ENCODE results near the gene ADGRV1.

ADGRV1 gene

DNA sequence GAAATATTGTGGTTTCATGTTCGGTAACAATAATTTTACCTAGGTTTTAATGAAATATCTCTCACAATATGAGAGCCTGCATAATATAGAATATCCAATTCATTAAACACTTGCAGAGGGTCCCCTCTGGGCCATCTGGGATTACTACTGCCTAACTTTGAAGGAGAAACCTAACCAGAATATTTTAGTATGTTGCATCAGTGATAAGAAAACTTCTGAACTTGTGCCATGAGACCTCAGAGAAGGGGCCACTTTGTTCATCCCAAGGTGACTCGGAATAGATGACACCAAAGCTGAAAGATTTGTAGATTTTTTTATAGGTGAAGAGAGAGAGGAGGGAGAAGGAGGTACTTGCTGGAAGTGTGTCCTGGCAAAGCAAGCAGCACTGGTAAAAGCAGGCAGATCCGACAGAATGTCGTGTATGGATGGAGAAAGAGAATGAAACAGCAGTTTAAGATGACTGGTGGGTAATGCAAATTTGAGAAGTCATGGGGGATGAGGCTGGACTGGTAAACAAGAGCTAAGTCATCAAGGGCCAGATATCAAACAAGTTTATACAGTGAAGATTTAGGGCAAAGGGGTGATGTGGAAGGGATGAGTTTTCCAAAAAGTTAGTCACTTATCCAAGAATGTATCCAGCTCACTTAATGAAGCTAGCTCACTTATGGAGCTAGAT, 372.3 kb downstream of the ADGRV1 start:
- H3K4me3 ChIP-seq = no peak overlapping the region
- in situ Hi-C loops (cut with MboI; ENCODE audit: low sequenced_read_pairs) = no loop called here
- H3K27me3 ChIP-seq (ENCODE audit: low read depth) = no peaks in the 10 kb centered on the region
- peaks cover 14% of the 10 kb centered on the region for H3K4me1 ChIP-seq
- H3K36me3 ChIP-seq (replicated peaks) = no peaks in the 10 kb centered on the region
- no peak for DNase-seq (ENCODE audit: low spot score in 2 of 2)
- no peaks in the 10 kb centered on the region for H3K9me3 ChIP-seq

DNA sequence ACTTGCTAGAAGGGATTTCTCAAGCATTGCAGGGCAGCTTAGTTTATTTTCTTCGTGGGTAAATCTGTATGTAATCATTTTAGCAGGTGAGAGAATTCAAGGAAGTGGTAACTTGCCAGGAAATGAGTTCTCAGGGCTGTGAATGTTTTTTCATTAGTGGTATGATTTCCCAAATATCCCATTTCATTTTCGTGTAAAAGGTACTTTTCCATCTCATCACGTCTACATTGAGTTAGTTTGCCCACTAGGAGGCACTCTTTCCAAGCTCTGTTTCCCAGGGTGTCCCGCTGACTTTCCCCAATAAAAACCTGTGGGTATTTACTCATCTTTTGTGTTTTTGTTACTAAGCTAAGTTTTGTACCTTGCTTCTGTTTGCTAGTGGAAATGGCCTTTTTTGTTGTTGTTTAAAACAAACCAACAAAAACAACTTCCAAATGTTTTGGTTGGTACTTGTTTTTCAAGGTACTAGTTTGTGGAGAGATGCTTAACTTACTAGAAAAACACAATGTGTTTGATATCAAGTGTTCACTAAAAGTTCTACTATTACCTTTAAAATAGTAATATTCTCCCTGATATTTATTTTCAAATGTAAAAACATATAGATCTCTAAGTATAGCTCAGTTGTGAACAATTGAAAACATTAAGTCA, 373.6 kb downstream of the ADGRV1 start:
- H3K4me1 ChIP-seq = peaks cover 14% of the 10 kb centered on the region
- in situ Hi-C loops (cut with MboI; ENCODE audit: low sequenced_read_pairs) = no loop called here
- DNase-seq (ENCODE audit: low spot score in 2 of 2) = peak; percentile 75 to 79
- no peaks in the 10 kb centered on the region for H3K27me3 ChIP-seq (ENCODE audit: low read depth)
- no peaks in the 10 kb centered on the region for H3K36me3 ChIP-seq (replicated peaks)
- no peak overlapping the region for H3K4me3 ChIP-seq
- no peaks in the 10 kb centered on the region for H3K9me3 ChIP-seq

DNA sequence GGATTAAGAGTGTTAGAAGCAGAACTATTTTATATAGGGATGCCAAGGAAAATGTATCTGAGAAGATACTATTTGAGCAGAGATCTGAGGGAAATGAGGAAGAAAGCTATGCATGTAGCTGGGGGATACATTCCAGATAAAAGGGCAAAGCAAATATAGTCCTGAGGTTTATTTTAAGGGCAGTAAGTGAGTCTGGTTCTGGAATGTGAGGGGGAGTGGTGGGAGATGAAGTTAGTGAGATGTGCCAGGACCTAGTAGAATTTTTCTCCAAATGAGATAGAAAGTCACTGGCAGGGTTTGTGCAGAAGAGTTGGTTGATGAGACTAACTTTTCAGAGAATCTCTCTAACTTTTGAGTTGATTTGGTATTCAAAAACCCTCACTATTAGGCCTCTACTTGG, 374.7 kb downstream of the ADGRV1 start:
- H3K36me3 ChIP-seq (replicated peaks) = no peaks in the 10 kb centered on the region
- peaks cover 19% of the 10 kb centered on the region for H3K4me1 ChIP-seq
- H3K9me3 ChIP-seq = no peaks in the 10 kb centered on the region
- no peak for DNase-seq (ENCODE audit: low spot score in 2 of 2)
- H3K4me3 ChIP-seq = no peak overlapping the region
- in situ Hi-C loops (cut with MboI; ENCODE audit: low sequenced_read_pairs) = no loop called here
- no peaks in the 10 kb centered on the region for H3K27me3 ChIP-seq (ENCODE audit: low read depth)

DNA sequence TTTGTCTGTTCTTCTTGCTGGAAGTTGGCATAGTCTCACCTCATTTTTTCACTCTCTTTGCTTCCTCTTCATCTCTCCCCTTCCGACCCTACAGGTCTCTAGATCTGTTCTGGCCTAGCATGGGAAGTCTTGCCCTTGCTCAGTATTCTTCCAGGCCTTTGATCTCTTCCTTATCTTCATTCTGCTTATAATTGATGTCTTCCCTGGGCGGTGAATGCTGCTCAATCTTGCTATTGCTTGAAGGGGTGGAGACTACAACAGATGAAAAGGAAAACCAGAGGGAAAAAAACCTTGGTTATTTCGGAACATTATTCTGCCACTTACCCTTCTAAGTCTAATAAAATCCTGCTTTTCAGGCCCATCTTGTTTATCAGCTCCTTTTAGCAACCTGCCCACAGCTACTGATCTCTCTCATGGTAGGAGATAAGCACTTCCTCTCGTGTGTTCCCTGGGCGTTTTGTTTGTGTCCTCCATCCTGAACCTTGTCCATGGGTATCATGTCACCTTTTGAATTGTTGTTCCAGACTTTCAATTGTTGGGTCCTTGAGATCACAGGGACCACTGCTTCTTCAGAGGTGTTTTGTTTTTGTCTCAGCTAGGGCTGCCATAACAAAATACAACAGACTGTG, 375.6 kb downstream of the ADGRV1 start:
- Histone ChIP-seq H3K36me3 (replicated peaks) (no peaks in the 10 kb centered on the region), H3K4me1 (peaks cover 19% of the 10 kb centered on the region), H3K4me3 (no peak overlapping the region), H3K9me3 (no peaks in the 10 kb centered on the region), H3K27me3 (ENCODE audit: low read depth) (no peaks in the 10 kb centered on the region)
- in situ Hi-C loops (cut with MboI; ENCODE audit: low sequenced_read_pairs) = no loop called here
- DNase-seq (ENCODE audit: low spot score in 2 of 2) = no peak

DNA sequence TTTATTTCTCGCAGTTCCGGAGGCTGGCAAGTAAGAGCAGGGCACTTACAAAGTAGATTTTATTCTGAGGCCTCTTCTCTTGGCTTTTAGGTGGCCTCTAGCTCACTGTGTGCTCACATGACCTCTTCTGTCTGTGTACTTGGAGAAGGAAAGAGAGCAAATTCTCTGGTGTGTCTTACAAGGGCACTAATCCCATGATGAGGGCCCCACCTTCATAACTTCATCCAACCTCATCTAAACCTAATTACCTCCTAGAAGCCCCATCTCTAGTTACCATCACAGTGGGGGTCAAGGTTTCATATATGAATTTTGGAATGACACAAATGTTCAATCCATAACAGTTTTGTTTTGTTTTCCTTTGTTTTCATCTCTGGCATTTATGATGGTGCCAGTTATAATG, 376.1 kb downstream of the ADGRV1 start:
- no peaks in the 10 kb centered on the region for H3K27me3 ChIP-seq (ENCODE audit: low read depth)
- no peaks in the 10 kb centered on the region for H3K9me3 ChIP-seq
- H3K36me3 ChIP-seq (replicated peaks) = no peaks in the 10 kb centered on the region
- H3K4me1 ChIP-seq = peaks cover 22% of the 10 kb centered on the region
- no peak overlapping the region for H3K4me3 ChIP-seq
- in situ Hi-C loops (cut with MboI; ENCODE audit: low sequenced_read_pairs) = no loop called here
- DNase-seq (ENCODE audit: low spot score in 2 of 2) = no peak

DNA sequence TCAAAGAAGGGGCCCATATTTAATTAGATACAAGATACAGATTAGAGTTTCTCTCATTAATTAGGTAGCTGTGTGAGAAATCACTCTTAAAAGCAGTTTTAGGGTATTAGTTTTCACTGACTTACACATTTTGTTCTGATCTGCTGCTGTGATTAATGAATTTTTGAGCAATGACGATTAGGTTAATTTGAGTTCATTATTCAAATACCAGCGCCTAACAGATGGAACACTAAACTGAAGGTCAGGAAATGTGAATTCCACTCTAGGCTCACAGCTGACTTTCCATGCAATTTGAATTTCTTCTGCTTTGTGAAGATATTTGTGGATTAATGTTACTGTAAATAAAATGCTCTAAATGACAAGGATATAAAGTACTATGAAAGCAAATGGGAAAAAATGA, 380.6 kb downstream of the ADGRV1 start:
- H3K4me1 ChIP-seq = peaks cover 24% of the 10 kb centered on the region
- H3K9me3 ChIP-seq = no peaks in the 10 kb centered on the region
- no peaks in the 10 kb centered on the region for H3K27me3 ChIP-seq (ENCODE audit: low read depth)
- in situ Hi-C loops (cut with MboI; ENCODE audit: low sequenced_read_pairs) = no loop called here
- no peak for DNase-seq (ENCODE audit: low spot score in 2 of 2)
- no peaks in the 10 kb centered on the region for H3K36me3 ChIP-seq (replicated peaks)
- no peak overlapping the region for H3K4me3 ChIP-seq

DNA sequence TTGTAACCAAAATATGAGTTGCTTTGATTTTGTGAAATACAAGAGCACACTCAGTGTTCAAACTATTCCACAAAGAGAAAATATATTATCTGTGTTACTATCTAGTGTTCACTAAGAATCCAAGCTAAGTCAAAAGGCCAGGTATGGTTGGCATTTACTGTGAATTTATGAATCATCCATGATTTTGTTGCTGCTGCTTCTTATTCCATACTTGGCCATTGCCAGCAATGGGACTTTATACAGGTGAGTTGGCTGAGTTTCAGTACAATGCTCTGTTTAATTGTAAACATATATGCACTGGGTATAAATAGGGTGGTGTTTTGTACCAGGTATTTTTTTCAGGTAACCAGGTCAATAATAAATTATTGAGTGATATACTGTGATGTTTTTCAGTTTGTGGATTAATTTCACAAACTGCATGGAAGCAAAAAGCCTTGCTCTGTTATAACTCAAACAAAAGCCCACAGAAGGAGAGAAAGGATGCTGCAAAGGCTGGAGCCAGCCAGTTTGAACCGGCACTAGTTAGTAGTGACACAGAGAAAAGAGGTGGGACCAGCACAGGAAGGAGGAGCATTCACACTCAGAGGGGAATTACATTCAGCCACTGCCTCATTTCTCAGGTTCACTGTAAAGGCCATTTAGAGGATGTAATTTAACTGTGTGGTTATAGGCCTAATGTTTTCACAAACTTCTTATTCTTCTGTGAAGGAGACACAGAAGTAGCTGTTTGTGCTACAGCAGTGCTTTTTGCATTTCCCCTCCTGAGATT, 381.8 kb downstream of the ADGRV1 start:
- DNase-seq (ENCODE audit: low spot score in 2 of 2) = peak; percentile 75 to 77
- H3K4me3 ChIP-seq = no peak overlapping the region
- H3K4me1 ChIP-seq = peaks cover 24% of the 10 kb centered on the region
- no peaks in the 10 kb centered on the region for H3K27me3 ChIP-seq (ENCODE audit: low read depth)
- H3K9me3 ChIP-seq = no peaks in the 10 kb centered on the region
- H3K36me3 ChIP-seq (replicated peaks) = no peaks in the 10 kb centered on the region
- in situ Hi-C loops (cut with MboI; ENCODE audit: low sequenced_read_pairs) = no loop called here

DNA sequence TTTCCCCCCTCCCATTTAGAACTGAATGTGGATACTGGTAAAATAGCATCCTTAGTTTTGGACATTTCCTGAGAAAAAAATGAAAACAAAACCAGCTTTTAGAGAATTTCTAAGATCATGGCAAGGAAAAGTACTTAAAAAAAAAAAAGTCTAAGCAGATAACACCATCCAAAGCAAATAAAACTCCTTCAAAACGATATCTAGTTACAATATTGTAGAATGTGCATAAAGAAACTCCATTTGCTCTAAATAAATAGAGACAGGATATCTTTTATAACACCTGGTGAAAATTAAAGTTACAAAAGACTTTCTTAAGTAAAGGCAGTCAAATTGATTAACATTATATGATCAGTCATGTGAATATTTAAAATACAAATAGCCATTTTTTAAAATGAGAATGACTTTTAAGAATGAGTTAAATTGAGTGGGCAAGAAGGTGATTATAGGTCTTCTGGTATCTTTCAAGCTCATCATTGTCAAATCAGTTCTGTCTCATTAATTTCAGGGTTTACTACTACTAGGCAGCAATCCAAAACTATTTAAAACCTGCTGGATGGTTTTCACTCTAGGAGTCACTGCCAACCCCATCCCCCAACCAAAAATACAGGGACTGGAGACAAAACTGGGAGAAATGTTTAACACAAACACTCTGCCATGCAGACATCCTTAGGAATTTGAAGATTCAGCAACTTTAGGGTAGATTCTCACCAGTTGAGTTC, 382.6 kb downstream of the ADGRV1 start:
- Histone ChIP-seq H3K9me3 (no peaks in the 10 kb centered on the region), H3K4me3 (no peak overlapping the region), H3K36me3 (replicated peaks) (no peaks in the 10 kb centered on the region), H3K27me3 (ENCODE audit: low read depth) (no peaks in the 10 kb centered on the region), H3K4me1 (peaks cover 24% of the 10 kb centered on the region)
- no peak for DNase-seq (ENCODE audit: low spot score in 2 of 2)
- in situ Hi-C loops (cut with MboI; ENCODE audit: low sequenced_read_pairs) = no loop called here

DNA sequence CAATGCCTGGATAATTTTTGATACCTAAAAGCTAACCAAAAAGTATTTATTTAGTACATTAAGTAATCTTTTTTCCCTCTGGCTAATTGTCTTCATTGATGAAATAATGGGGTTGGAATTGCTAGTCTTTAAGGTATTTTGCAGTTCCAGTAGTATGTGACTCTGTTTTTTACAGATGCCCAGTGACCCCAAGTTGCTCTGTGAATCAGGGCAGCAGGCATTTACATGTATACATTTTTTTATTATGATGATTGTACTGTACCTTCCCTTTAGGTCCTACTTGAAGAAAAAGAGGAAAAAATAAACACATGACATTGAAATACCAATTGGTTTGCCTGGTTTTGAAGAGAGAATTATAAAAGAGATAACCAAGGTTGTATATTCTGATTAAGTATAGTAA, 385.5 kb downstream of the ADGRV1 start:
- no peak for DNase-seq (ENCODE audit: low spot score in 2 of 2)
- in situ Hi-C loops (cut with MboI; ENCODE audit: low sequenced_read_pairs) = no loop called here
- no peaks in the 10 kb centered on the region for H3K27me3 ChIP-seq (ENCODE audit: low read depth)

DNA sequence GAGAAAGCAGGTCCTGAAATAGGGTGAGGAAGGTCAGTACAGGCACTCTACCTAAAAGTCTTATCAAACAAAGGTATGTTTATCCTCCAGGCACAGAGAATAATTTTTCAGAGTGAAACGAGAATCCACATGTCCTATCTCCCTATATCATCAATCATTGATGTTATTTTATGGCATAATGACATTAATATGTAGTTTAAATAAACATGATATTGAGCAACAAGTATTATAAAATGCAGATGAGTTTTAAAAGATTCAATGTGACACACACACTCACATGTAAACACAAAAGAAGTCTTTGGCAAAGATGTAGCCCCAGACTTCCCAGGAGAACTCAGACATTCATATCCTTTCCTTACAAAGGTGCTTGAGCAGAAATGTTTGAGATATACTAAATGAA, 389.1 kb downstream of the ADGRV1 start:
- H3K4me1 ChIP-seq = no peaks in the 10 kb centered on the region
- in situ Hi-C loops (cut with MboI; ENCODE audit: low sequenced_read_pairs) = no loop called here
- H3K36me3 ChIP-seq (replicated peaks) = no peaks in the 10 kb centered on the region
- H3K4me3 ChIP-seq = no peak overlapping the region
- no peaks in the 10 kb centered on the region for H3K27me3 ChIP-seq (ENCODE audit: low read depth)
- H3K9me3 ChIP-seq = no peaks in the 10 kb centered on the region
- no peak for DNase-seq (ENCODE audit: low spot score in 2 of 2)

More for the DNA sequence above, 385.5 kb downstream of the ADGRV1 start:
- Histone ChIP-seq H3K9me3 (no peaks in the 10 kb centered on the region), H3K4me1 (peaks cover 19% of the 10 kb centered on the region), H3K36me3 (replicated peaks) (no peaks in the 10 kb centered on the region), H3K4me3 (no peak overlapping the region)

DNA sequence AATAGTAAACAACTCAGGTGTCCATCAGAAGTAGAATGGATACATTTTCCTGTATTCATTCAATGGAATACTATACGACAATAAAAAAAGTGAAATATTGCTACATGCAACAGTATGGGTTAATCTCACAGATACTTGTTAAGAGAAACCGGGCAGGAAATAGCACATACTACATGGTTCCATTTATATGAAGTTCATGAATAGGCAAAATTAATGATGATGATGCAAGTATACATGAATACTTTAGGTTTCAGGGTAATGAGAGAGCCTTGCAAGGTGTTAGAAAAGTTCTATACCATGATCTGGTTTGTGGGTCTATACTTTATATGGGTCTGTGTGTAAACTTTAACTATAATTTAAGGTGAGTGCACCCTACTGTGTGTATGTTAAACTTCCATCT, 390.4 kb downstream of the ADGRV1 start:
- Histone ChIP-seq H3K27me3 (ENCODE audit: low read depth) (no peaks in the 10 kb centered on the region), H3K4me3 (no peak overlapping the region), H3K36me3 (replicated peaks) (no peaks in the 10 kb centered on the region), H3K4me1 (no peaks in the 10 kb centered on the region), H3K9me3 (no peaks in the 10 kb centered on the region)
- in situ Hi-C loops (cut with MboI; ENCODE audit: low sequenced_read_pairs) = no loop called here
- no peak for DNase-seq (ENCODE audit: low spot score in 2 of 2)

DNA sequence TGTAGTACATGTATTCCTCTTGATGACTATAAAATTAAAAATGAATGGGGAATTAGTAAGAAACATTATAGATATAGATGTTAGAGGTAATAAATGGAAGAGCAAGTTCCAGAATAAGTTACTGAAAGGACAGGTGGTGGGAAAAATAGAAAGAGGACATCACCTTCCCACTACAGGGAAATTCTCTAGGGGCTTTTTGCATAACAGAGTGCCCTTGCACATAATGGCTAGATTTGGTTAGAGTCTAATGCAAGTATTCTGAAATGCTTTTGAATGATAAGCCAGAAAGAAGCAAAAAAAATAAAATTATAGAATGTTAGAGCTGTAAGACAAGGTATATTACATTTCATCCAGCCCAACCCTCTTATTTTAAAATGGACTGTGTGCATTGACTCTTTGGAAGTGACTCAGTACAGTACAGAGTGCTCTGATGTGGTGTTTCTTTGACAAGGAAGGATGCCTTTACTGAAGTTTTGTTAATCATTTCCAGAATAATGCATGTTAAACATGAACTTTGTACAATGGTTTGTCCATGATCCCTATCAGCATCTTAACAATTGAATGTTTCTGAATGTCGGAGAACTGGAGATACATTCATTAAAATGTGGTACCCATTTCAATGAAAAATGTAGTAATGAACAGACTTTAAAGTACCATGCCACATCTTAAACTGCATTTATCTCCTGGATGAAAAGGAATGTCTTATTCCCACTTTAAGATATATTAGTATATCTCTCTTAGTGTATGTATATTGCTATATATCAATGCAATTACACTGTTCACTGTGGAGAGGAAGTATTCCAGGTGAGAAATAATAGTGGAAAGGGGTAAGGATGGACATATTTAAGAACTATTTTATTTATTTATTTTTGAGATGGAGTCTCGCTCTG, 391.1 kb downstream of the ADGRV1 start:
- H3K4me1 ChIP-seq = no peaks in the 10 kb centered on the region
- no peak overlapping the region for H3K4me3 ChIP-seq
- in situ Hi-C loops (cut with MboI; ENCODE audit: low sequenced_read_pairs) = no loop called here
- no peaks in the 10 kb centered on the region for H3K36me3 ChIP-seq (replicated peaks)
- no peak for DNase-seq (ENCODE audit: low spot score in 2 of 2)
- H3K27me3 ChIP-seq (ENCODE audit: low read depth) = no peaks in the 10 kb centered on the region
- H3K9me3 ChIP-seq = no peaks in the 10 kb centered on the region
